Stimulated activated naive CD8-positive, alpha-beta T cell treated with anti-CD3 and anti-CD28 coated beads, Interleukin-15, Interleukin-2, amounts not matched to agents 100 U/mL and 50 U/mL, for 24 hours (primary cell): ENCODE data around the gene ARFGEF2.
A peak's percentile ranks its signal among the peaks of the same experiment; 100 is the strongest.
"Not testable (repeated sequence)": the region's sequence is repeated elsewhere in the genome, so short reads cannot be mapped to it uniquely, and the experiment has no call there.

ENCODE experiments used
- ATAC-seq: fragments of 150-1000 bp; cut with Tn5 transposase; one replicate; pipeline ENCODE4 v1.10.0; 2021
- DNase-seq: peaks from one replicate; pipeline ENCODE4 v3.0.0; 2021

Gene ARFGEF2

GRCh38 chr20:48921168-48921882, at the start of gene ARFGEF2:
TSS of gene ARFGEF2 (plus strand) at chr20:48921711. CDS start at chr20:48921890, 179 bp downstream.
- DNase-seq = peak; percentile 96

DNA sequence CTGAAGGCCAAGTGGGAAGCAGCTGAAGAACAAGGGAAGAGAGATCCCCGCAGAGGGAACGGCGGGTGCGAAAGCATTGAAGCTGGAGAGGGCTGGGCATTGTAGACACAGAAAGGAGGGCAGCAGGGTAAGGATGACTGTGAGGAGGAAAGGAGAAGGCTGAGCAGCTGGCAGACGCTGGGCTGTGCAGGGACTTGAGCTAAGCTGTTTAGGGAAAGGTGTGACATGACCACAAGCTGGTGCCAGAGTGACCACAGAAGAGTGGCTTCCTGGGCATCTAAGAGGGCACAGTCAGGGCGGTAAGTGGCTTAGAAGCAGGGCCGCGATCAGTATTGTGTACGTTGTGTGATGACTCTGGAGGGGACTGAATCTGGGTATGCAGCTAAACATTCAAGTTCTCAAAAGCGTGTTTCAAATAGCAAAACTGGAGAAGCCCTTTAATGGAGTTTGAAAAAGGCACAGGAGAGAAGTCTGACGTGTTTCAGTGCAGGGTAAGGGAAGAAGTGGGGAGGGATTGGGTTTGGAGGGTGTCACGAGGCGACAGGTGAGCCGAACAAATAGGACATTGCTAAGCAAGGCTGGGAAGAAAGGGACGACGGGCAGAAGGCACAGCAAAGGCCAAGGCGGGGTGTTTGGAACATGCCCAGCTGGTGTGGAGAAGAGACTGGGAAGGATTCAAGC, 46.1 kb upstream of the ARFGEF2 start:
- no peak for DNase-seq
- ATAC-seq = no peak

More at GRCh38 chr20:48921168-48921882, at the start of gene ARFGEF2:
- peak; percentile 92 for ATAC-seq

- DNase-seq (no peak), ATAC-seq (no peak)
Observed at GRCh38 chr20:48875914-48876240, 45.6 kb upstream of the ARFGEF2 start.

DNA sequence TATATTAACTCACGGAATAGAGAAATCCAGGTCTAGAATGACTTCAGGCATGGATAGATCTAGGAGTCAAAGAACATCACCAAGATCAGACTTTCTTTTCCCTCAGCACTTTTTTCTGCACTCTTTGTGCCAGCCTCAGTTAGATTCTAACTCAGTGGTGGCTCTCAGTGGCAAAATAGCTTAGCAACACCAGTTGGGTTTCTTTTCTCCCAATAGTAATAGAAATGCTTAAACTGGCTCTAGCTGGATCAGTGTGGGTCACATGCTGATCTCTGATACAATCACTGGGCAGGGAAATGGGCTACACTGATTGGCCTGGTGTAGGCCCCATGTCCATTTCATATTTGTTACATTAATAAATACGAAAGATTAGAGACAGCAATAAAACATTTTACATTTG, 44.2 kb upstream of the ARFGEF2 start:
- DNase-seq = no peak
- no peak for ATAC-seq

DNA sequence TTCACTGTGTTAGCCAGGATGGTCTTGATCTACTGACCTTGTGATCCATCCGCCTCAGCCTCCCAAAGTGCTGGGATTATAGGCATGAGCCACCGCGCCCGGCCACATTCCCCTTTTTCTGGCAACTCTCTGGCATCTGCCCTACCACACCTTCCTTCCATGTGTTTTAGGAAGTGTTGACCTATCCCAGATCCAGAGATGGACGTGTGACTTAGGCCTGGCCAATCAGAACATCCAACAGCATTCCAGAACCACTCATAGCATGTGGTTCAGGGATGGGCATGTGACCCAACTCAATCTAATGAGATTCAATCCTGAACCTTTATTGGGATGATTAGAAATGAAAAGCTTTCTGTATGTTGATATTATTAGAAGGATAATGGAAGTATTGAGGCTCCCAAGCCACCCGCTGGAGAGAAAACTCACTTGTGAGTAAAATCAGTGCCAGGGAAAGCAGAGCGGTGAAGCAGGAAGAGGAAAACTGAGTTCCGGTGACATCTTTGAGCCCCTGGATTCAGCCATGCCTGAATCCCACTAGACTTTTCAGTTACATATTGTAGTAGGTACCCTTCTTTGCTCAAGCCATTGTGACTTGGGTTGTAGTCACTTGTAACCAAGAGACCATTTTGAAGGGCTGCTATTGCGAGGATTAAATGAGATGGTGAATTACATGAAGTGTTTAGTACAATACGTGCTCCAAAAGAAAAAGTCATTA, 42.8 kb upstream of the ARFGEF2 start:
- DNase-seq (no peak), ATAC-seq (no peak)

- DNase-seq (no peak), ATAC-seq (no peak)
Observed at GRCh38 chr20:48879612-48880245, 41.8 kb upstream of the ARFGEF2 start.

GRCh38 chr20:48880331-48880730, 41.2 kb upstream of the ARFGEF2 start:
- ATAC-seq (no peak), DNase-seq (no peak)

DNA sequence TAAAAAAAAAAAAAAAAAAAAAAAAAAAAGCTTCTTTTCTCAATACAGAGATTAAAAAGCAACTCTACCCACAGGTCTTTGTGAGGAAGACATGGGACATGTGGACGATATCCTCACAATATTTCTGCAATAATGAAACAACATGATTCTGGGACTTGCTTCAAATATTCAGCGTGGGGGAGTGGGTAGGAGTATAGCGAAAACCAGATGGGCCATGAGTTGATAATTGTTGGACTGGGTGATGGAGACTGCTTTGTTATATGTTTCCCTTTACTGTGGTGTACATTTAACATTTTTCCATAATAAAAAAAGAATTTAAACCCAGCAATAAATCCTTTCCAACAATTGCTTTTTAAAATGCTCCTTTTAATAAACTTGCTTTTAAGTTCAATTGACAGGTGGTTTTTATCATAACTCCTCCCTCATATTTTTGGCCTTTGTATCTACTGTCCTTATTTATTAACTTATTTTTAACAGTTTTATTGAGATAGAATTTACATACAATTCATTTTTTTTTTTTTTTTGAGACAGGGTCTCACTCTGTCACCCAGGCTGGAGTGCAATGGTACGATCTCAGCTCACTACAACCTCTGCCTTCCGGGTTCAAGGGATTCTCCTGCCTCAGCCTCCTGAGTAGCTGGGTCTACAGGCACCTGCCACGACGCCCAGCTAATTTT, 40.4 kb upstream of the ARFGEF2 start:
- DNase-seq = no peak
- ATAC-seq = no peak

DNA sequence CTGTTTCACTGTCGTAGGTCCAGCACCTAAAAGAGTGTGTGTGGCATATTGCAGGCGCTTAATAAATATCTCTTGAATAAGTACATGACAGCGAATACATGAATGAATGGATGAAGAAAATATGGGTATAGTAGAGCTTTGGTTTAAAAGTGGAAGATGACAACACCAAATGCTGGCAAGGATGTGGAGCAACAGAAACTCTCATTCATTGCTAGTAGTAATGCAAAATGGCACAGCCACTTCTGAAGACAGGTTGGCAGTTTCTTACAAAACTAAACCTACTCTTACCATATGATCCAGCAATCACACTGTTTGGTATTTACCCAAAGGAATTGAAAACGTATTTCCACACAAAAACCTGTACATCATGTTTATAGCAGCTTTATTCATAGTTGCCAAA, 36.3 kb upstream of the ARFGEF2 start:
- ATAC-seq (no peak), DNase-seq (no peak)

- DNase-seq (no peak), ATAC-seq (no peak)
Observed at GRCh38 chr20:48886194-48886593, 35.3 kb upstream of the ARFGEF2 start.

DNA sequence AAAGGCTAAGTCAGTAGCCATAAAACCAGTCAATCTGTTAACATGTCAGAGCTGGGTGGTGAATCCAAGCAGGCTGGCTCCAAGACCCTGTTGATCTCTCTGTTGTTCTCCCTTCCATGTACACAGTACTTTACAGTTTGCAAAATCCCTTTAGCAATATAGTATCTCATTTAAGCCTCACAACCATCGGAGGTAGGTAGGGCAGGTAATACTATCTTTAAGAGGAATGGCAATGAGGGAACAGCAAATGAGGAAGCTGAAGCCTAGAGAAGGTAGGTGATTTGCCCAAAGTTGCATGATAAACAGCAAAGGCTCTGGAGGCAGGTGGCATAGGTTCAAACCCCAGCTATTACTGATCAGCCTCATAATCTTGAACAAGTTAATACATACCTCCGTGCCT, 34.7 kb upstream of the ARFGEF2 start:
- no peak for DNase-seq
- ATAC-seq = no peak

GRCh38 chr20:48888517-48888916, 33.0 kb upstream of the ARFGEF2 start:
- ATAC-seq, DNase-seq: not testable (repeated sequence)

DNA sequence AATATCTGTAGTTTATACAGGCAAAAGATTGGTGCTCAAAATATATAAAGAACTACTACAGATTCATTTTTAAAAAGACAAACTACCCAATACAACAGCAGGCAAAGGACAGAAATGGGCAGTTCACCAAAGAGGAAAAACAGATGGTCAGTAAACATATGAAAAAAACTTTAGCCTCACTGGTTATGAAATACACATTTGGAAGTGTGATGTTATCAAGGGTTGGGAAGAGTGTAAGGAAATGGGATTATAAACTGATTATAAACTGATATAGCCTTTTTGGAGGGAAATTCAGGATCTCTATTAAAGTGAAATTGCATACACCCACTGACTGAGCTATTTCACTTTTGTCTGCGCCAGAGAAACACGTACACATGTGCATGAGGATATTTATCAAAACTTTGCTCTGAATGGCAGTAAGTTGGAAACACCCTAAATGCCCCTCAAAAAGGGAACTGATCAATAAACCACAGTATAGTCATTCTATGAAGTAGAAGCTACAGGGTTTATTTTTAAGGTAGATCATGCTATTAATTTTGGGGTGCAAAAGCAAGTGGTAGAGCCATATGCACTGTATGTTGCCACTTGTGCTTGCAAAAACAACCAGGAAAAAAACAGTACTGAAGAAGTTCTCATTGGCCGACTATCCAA, 32.2 kb upstream of the ARFGEF2 start:
- no peak for DNase-seq
- no peak for ATAC-seq

GRCh38 chr20:48891235-48892048, 30.1 kb upstream of the ARFGEF2 start:
- DNase-seq (no peak), ATAC-seq (peak; percentile 28)

GRCh38 chr20:48892049-48892470, 29.5 kb upstream of the ARFGEF2 start:
- ATAC-seq (no peak), DNase-seq (no peak)

GRCh38 chr20:48892891-48893290, 28.6 kb upstream of the ARFGEF2 start:
- no peak for DNase-seq
- ATAC-seq = no peak

- ATAC-seq (no peak), DNase-seq (no peak)
Observed at GRCh38 chr20:48893374-48893773, 28.1 kb upstream of the ARFGEF2 start.

DNA sequence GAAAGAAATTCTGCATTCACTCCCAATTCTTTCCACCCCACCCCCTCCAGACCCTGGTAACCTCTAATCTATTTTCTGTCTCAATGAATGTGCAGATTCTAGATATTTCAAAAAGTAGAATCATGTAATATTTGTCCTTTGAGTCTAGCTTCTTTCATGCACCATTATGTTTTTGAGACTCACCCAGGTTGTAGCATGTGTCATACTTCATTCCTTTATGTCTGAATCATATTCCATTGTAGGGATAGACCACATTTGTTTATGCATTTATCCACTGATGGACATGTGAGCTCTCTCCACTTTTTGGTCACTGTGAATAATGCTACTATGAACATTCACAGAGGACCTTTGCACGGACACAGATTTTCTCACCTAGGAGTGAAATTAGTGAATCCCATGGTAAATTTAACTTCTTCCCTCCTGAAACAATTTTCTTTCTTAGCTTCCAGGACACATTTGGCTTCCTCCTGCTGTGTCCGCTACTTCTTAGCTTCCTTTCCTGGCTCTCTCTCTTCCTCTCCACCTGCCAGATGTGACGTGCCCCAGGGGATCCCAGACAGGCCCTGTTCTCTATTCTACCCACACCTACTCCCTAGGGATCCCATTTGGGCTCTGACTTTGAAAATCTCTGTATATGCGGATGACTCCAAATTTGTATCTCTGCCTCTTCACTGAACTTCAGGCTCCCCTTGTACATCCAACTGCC, 24.1 kb upstream of the ARFGEF2 start:
- DNase-seq (no peak), ATAC-seq (no peak)

- DNase-seq (no peak), ATAC-seq (no peak)
Observed at GRCh38 chr20:48898210-48898609, 23.3 kb upstream of the ARFGEF2 start.

GRCh38 chr20:48898896-48899530, 22.5 kb upstream of the ARFGEF2 start:
- DNase-seq (no peak), ATAC-seq (no peak)
